ENCODE measurements around the gene PIPOX.

DNA sequence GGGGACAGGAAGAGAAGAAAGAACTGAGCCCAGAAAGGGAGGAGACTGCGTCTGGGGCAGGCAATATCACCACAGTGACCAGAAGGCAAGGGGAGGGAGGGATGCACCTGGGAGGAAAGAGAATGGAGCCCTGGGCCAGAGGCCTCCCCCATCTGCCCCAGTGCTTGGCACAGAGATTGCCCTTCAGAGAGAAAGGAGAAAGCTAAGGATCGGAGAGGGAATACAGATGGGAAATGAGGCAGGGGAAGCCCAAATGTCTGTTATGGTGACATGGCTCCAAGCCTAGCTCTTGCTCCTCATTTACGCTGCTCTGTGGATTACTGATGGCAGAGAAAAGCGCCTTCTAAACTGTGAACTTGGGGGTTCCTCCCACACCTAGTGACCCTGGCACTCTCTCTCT, 47.2 kb downstream of the PIPOX start:
- TF ChIP-seq, protein P1, sequence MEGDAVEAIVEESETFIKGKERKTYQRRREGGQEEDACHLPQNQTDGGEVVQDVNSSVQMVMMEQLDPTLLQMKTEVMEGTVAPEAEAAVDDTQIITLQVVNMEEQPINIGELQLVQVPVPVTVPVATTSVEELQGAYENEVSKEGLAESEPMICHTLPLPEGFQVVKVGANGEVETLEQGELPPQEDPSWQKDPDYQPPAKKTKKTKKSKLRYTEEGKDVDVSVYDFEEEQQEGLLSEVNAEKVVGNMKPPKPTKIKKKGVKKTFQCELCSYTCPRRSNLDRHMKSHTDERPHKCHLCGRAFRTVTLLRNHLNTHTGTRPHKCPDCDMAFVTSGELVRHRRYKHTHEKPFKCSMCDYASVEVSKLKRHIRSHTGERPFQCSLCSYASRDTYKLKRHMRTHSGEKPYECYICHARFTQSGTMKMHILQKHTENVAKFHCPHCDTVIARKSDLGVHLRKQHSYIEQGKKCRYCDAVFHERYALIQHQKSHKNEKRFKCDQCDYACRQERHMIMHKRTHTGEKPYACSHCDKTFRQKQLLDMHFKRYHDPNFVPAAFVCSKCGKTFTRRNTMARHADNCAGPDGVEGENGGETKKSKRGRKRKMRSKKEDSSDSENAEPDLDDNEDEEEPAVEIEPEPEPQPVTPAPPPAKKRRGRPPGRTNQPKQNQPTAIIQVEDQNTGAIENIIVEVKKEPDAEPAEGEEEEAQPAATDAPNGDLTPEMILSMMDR (IDR thresholded peaks at IDR 0.05) = no peak
- no peak for TF ChIP-seq POLR2AphosphoS5 (IDR thresholded peaks at IDR 0.05)
- no peak for TF ChIP-seq EP300 (IDR thresholded peaks at IDR 0.05)

Measured in gastroesophageal sphincter (tissue), 3 donors.